Mammary epithelial cell (primary cell): Measurements from ENCODE around the gene RAD9B.

ENCODE experiments used
- CTCF ChIP-seq, 2 donors: IDR thresholded peaks in 1 of 2; conservative IDR thresholded peaks in 1 of 2; 2 replicates each; pipeline ENCODE4 v1.5.1; 2011 to 2012; ENCODE audit warnings: inconsistent platforms in 2 of 2, low read length in 2 of 2, mild to moderate bottlenecking in 2 of 2, control low read depth in 1 of 2, low read depth in 1 of 2; ENCODE audit not compliant: insufficient read depth in 1 of 2; ENCODE audit errors: extremely low read depth in 1 of 2
- EZH2 ChIP-seq: IDR thresholded peaks from 2 replicates; pipeline ENCODE4 v1.6.1; 2012; ENCODE audit warnings: low read length, inconsistent platforms, borderline replicate concordance

GRCh38 chr12:110516995-110517394, 14.9 kb downstream of the RAD9B start:
- TF ChIP-seq CTCF (conservative IDR thresholded peaks at IDR 0.05 in 1 of 2, IDR thresholded peaks at IDR 0.05 in 1 of 2; ENCODE audit: extremely low read depth in 1 of 2, insufficient read depth in 1 of 2, low read depth in 1 of 2, low read length in 2 of 2): no peak
- no peak for TF ChIP-seq EZH2
